Activated CD4-positive, alpha-beta T cell treated with anti-CD3 and anti-CD28 coated beads, Interleukin-10, Interleukin-2, amounts not matched to agents 100 ng/mL and 50 ng/mL, durations not matched to agents 16 hours and 8 hours (primary cell): Measurements from ENCODE around the gene APCDD1.
"Not testable (repeated sequence)": the region's sequence is repeated elsewhere in the genome, so short reads cannot be mapped to it uniquely, and the experiment has no call there.

Source experiments
- DNase-seq: peaks from one replicate; pipeline ENCODE4 v3.0.0-alpha.2; 2020

The APCDD1 gene

DNA sequence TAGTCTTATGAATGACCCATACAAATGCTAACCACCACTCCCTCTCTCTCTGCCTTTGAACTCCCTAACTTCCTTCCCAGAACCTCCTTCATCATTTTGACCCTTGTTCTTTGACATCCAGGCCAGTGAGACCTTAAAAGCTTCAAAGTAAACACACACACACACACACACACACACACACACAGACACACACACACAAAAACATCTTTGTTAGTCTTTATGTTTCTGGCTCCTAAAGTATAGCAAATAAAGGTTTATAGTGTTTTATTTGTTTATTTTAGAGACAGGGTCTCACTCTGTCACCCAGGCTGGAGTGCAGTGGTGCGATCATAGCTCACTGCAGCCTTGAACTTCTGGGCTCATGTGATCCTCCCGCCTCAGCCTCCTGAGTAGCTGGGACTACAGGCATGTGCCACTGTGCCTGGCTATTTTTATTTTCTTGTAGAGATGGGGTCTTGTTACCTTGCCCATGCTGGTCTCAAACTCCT, 9.8 kb downstream of the APCDD1 start:
- not testable (repeated sequence) for DNase-seq

- DNase-seq, result no peak
These were observed 10.9 kb downstream of the APCDD1 start for GRCh38 chr18:10465174-10465939.

DNA sequence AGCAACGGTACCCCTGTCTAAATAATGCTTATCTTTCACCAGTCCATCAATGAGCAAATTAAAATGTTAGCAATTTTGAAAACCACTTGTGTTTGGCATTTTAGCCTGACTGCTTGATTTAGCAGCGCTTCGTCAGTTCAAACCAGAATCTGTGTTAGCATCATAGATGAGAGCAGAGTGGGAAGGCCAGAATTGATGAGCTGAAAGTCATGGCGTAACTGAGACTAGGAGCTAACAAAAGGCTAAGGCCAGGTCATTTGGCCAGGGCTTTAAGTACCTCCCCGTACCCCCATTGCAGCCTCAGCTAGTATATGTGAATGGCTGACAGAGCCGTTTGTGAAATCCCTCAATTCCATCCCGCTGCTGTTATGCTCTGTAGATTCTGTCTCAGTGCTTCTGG, 16.0 kb downstream of the APCDD1 start:
- no peak for DNase-seq

- DNase-seq, result no peak
These were observed 17.1 kb downstream of the APCDD1 start for GRCh38 chr18:10471574-10471973.

- DNase-seq, result no peak
These were observed 18.7 kb downstream of the APCDD1 start for GRCh38 chr18:10473132-10473531.

DNA sequence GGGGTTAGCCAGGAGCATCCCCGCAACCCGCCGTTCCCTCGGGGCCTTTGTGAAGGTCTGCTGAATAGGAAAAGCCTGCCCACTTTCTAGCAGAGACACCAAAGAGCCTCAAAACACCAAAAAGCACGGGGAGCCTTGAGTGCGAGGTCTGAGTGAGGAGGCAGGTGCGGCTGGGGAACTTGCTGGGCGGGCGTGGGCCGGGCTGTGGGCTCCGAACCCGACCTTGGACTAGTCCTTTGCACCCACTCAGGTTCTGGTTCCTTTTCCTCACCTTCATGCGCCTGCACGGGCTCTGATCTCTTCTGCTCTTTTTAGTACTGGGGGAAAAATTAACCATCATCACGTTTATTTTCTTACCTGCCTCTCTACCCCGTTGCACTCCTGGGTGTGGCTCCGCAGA, 19.9 kb downstream of the APCDD1 start:
- DNase-seq, result no peak

GRCh38 chr18:10475276-10475653, 20.8 kb downstream of the APCDD1 start:
- no peak for DNase-seq

GRCh38 chr18:10475654-10476291, 21.3 kb downstream of the APCDD1 start:
- DNase-seq, result no peak

- no peak for DNase-seq
These were observed 21.9 kb downstream of the APCDD1 start for GRCh38 chr18:10476338-10476791.

DNA sequence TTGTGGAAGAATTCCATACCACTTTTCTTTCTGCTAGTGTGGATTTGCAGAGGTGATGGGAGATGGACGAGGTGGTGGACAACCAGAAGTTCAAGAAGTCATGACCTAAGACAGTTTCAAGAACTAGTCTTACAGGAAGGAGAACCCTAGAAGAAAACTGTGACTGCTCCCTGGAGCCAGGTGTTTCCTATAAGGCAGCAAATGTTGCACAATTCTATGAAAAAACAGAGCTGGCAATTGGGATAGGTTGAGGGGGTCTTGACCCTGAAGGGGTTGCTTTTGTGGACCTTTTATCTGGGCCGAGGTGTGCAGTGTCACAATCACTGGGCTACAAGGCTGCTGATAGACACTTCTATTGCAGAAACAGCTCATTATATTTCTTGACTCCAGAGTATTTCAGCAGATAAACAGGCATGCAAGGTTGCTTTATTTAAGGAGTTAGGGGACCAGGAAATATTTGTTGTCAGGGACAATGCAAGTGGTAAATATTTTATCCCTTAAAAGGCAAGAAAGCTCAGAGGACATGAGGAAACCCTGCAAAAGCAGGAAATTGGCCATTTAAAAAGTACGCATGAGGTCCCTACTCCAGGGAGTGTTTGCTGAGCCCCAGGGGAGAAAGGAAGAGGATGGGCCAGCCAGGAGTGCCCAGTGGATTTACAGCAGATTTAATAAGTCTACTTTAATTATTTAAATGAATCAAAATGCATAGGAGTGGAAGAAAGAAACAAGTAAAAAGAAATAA, 22.9 kb downstream of the APCDD1 start:
- no peak for DNase-seq

DNA sequence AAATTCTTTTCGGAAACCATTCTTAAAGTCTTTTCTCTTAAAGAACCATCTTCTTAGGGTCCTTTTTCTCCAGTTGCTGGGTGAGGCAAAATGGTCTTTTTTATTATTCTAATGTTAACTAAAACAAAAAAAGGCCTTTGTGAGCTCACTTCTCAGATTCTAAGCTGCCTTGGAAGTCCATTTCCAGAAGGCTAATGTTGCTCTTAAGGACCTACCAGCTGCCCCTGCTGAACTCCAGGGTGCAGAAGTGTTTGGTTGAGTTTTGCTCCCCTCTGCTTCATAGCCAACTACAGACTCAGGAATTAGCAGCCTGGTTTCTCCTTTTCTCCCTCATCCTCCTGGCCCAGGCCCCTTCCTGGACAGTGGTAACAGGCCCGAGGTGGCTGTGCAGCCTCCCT, 23.4 kb downstream of the APCDD1 start:
- no peak for DNase-seq

- DNase-seq, result no peak
These were observed 27.4 kb downstream of the APCDD1 start for GRCh38 chr18:10481831-10482230.

- DNase-seq, result no peak
These were observed 28.0 kb downstream of the APCDD1 start for GRCh38 chr18:10482363-10482984.

GRCh38 chr18:10482985-10483949, 28.8 kb downstream of the APCDD1 start:
- peak; percentile 13 for DNase-seq

DNA sequence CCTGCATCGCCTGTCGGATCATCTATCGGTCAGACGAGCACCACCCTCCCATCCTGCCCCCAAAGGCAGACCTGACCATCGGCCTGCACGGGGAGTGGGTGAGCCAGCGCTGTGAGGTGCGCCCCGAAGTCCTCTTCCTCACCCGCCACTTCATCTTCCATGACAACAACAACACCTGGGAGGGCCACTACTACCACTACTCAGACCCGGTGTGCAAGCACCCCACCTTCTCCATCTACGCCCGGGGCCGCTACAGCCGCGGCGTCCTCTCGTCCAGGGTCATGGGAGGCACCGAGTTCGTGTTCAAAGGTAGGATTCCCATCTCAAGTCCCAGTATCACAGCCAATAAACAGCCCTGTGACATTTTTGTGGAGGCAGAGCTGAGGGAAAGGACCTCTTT, 31.0 kb downstream of the APCDD1 start:
- no peak for DNase-seq

GRCh38 chr18:10486362-10486761, 31.9 kb downstream of the APCDD1 start:
- DNase-seq, result no peak

DNA sequence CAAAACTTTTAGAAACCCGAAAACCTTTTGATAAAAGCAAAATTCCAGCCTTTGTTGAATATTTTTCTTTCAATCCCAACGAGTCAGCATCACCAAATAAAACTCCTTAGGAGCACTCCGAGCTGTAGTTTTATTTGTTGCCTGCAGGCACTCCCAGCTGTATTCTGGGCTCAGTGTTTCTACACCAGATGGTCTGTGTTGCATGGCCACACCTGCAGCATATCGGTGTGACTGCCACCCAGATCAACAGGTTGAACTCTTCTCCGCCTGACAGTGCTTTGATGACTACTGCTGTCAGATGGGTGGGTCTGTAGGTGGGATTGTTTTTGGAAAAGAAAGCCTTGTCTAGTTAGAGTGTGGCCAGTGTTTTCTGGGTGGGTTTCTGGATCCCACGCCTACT, 32.7 kb downstream of the APCDD1 start:
- no peak for DNase-seq

GRCh38 chr18:10488017-10488416, 33.6 kb downstream of the APCDD1 start:
- DNase-seq, result no peak

- DNase-seq, result peak; percentile 81
These were observed 36.1 kb downstream of the APCDD1 start for GRCh38 chr18:10490401-10491165.

DNA sequence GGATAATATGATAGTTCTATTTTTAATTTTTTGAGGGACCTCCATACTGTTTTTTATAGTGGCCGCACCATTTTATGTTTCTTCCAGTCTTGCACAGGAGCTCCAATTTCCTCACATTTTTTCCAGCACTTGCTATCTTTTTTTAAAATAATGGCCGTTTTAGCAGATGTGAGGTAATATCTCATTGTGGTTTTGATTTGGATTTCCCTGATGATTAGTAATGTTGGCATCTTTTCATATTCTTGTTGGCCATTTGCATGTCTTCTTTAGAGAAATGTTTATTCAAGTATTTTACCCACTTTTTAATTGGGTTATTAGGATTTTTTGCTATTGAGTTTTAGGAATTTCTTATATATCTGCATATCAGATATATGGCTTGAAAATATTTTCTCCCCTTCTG, 41.5 kb downstream of the APCDD1 start:
- DNase-seq, result no peak

DNA sequence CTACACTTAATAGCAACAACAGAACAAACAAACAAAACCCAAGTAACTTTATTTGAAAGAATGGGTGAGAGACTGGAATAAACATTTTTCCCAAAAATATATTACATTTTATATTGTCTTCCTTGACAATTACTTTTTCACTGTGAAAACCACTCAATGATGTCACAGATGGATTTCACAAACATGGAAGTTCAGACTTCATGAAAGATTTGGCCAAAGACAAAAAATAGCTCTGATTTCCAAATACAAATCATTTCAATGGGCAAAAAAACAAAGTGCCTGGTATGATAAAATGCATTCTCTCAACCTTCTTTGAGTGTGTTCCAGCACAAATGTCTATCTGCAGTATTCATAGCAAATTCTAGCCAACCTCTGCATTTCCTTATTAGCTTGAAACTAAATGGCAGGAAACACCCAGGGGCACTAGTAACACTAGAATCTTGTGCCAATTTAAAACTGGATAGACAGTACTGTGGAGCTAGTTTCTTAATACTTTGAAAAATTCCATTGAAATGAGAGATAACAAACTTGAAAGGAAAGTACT, 42.8 kb downstream of the APCDD1 start:
- DNase-seq, result no peak
